DMS79 (cell line): Measurements from ENCODE around the gene PARP11.
"Not testable (repeated sequence)": the region's sequence is repeated elsewhere in the genome, so short reads cannot be mapped to it uniquely, and the experiment has no call there.

ENCODE experiments used
- DNase-seq: peaks from one replicate; lab custom pipeline; 2025; lab: John Stamatoyannopoulos, UW

Gene PARP11

DNA sequence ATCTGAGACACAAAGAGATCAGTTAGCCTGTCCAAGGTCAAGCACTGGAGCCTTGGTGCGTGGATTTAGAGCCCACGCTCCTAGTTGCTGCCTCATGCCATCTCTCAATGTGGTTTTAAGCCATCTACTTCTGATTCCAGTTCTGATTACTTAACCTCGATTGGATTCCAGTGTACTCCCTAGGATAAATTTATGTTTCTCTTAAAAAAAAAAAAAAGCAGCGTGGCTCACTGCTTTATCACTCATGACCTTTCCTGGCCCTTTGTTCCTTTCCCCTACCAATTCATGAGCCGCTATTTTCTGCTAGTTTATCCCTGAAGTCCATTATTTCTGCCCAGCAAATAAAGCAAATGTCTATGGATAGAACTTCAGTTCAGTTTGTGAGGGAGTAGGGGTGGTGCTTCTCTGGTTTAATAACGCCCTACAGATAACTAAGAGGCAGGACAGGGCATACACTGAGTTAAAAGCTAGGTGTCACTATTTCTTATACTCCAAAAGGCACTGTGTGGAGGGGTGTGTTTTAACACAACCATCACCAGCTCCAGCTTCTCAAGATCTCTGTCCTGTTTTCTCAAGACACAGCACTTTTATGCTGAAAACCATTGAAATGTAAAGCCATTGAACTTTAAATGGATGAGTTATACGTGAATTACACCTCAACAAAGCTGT, 9.8 kb upstream of the PARP11 start:
- no peak for DNase-seq

GRCh38 chr12:3882406-3882805, 9.2 kb upstream of the PARP11 start:
- no peak for DNase-seq

- DNase-seq, result no peak
These were observed 8.2 kb upstream of the PARP11 start for GRCh38 chr12:3881281-3881950.

DNA sequence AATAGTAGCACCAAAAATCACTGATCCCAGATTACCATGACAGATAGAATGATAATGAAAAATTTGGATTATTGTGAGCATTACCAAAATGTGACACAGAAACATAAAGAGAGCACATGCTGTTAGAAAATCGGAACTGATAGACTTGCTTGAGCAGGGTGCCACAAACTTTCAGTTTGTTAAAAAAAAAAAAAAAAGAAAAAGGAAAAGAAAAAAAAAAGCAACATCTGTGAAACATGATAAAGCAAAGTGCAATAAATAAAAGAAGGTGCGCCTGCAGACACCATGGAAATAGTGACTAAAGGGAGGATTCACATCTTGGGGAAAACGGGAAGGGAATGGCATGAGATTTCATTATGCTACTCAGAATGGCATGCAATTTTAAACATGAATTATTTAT, 6.6 kb upstream of the PARP11 start:
- DNase-seq, result no peak

DNA sequence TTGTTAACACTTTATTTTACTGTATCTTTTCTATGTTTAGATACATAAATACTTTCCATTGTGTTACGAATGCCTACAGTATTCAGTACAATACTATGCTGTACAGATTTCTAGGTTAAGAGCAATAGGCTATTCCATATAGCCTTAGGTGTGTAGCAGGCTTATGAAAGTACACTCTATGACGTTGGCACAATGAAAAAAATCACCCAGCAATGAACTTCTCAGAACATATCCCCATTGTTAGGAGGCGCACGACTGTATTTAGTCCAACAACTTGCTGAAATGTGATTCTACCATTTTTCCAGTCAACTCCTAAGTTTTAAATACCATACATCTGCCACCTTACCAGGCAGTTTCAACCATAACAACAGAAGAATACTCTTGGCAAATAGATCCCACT, 1.8 kb downstream of the PARP11 start:
- DNase-seq, result no peak

GRCh38 chr12:3869865-3870264, 3.3 kb downstream of the PARP11 start:
- no peak for DNase-seq

GRCh38 chr12:3869433-3869832, 3.8 kb downstream of the PARP11 start:
- DNase-seq, result no peak

GRCh38 chr12:3863756-3864155, 9.4 kb downstream of the PARP11 start:
- DNase-seq, result no peak

DNA sequence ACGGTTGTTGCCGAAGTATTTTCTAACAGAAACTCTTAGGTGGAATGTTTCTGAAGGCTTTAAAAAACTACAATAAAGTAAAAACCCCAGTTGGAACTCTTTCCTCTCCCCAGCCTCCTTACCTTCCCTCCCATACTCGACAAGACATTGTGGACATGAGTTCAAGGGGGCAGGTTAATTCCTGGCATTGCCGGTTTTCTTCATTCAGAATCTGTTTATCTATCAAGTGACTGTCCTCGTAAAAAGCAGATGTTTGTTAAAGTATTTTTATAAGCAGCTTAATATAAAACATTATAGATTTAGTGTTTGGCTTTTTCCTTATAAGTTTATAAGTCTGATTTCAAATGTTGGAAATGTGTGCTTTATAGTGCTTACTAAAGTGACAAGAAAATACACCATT, 30.7 kb downstream of the PARP11 start:
- no peak for DNase-seq

- no peak for DNase-seq
These were observed 31.4 kb downstream of the PARP11 start for GRCh38 chr12:3841783-3842182.

- DNase-seq, result not testable (repeated sequence)
These were observed 32.4 kb downstream of the PARP11 start for GRCh38 chr12:3840833-3841232.

DNA sequence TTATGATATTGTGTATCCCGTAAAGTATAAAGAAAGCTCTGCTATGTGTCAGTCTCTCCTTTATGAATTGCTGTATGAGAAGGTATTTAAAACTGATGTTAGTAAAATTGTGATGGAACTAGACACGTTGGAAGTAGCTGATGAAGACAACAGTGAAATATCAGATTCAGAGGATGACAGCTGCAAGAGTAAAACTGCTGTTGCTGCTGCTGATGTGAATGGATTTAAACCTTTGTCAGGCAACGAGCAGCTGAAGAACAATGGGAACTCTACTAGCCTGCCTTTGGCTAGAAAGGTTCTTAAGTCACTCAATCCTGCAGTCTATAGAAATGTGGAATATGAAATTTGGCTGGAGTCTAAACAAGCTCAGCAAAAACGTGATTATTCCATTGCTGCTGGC, 33.5 kb downstream of the PARP11 start:
- not testable (repeated sequence) for DNase-seq

- not testable (repeated sequence) for DNase-seq
These were observed 34.3 kb downstream of the PARP11 start for GRCh38 chr12:3838701-3839548.

DNA sequence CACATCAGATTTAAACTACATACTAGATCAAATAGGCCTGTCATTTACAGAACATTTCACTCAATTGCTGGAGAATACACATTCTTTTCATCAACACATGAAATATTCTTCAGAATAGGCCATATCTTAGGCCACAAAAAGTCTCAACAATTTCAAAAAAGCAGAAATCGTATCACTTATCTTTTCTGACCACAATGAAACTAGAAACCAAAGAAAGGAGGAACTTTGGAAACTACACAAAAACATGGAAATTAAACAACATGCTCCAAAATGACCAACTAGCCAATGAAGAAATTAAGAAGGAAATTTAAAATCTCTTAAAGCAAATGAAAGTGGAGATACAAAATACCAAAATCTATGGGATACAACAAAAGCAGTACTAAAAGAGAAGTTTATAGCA, 35.1 kb downstream of the PARP11 start:
- DNase-seq, result no peak

DNA sequence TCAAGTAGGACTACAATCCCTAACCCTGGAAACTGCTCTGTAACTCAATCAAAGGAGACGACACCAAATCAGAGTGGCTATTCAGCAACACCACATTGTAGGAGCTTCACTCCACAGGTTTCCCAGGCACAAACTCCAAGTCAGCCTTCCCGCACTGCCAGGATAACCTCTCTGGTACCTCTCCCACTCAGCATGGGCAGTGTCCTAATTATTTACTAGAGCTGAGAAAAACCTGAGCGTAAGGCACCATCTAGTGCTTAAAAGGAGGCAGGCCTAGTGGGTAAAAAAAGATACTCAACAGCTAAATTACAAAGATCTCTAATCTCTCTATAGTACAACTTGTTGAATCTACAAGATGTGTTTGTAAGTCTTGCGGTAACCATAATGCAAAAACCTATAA, 36.1 kb downstream of the PARP11 start:
- DNase-seq, result no peak

- no peak for DNase-seq
These were observed 36.6 kb downstream of the PARP11 start for GRCh38 chr12:3836641-3837040.

DNA sequence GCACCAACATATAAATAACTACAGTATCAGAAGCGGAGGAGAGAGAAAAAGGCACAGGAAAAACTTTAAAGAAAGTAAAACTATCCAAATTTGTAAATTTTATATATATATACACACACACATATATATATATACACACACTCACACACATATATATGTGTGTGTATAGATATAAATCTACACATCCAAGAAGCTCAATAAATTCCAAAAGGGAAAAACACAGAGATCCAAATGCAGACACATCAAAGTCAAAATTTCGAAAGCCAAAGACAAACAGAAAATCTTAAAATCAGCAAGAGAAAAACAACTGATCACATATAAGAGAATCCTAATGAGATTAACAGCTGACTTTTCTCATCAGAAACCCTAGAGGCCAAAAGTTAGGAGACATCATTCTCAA, 37.3 kb downstream of the PARP11 start:
- DNase-seq, result no peak

- no peak for DNase-seq
These were observed 38.4 kb downstream of the PARP11 start for GRCh38 chr12:3834774-3835173.

GRCh38 chr12:3833670-3834310, 39.4 kb downstream of the PARP11 start:
- DNase-seq, result no peak

DNA sequence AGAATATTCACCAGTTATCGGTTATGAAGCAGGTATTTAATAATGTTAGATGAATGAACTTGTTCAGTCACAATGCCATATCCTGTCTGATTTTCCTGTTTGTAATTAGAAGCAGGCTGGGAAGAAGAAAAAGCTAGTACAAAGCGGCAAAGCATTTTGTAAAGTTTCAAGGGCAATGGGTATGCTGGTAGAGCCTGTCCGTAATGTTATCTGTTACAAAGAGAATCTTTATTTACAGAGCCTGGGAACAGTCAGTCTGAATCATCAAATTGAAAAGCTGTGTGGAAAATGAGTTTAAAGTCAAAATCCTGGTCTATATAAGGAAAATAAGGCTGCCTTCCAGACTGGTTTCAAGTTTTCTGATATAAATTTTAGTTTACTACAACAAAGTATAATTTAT, 40.5 kb downstream of the PARP11 start:
- no peak for DNase-seq

DNA sequence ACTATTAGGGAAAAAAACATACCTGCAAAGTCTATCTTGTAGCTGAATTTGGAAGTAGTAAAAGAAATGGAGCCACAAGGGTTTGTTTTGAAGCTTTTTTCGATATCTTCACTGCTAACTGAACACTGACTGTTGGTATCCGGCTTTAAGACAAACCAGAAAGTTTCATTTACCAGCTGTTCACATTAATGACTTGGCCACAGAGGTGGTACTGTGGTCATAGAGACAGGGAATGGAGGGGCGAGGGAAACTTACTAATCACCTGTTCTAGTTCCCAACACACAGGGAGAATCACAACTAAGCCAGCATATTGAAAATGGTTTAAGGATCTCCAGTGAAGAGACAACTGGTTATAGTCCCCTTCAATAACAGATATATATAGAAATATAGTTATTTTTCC, 44.3 kb downstream of the PARP11 start:
- DNase-seq, result no peak

DNA sequence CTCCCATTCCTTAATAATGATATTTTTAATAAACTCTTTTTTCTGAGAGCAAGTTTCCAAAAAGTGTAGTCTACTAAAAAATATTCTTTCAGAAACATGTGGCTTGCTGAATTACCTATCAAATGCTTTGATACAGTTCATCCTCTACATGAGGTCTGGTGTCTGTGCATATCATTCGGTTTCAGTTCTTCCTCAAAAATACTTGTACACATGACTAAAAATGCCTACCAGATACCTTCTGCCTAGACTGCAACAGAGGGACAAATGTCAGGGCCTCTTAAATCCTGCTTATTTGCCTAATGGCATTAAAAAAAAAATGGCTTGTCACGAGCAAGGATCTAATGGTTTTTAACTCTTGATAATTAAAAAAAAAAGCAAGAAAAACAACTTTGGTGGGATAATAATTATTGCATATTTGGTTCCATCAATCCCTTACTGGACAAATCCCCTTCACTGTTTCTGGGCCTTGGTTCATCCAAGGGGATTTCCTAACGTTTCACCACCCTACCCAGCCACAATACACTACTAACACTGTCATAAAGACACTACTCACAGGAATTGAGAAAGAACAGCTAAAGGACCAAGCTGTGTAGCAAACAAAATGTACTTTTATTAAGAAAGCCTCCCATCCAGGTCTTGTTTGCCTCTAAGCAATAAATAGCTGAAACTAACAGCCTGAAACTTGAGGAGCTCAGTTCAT, 45.7 kb downstream of the PARP11 start:
- no peak for DNase-seq
